H1 (cell line): ENCODE data around the gene KRTAP3-2. TPM values are rescaled to one million over a fixed set of nuclear protein-coding genes. Genes with fewer than 3 reads are reported as not detected.

ENCODE experiments used
- GABPA ChIP-seq: IDR thresholded peaks from 2 replicates; pipeline ENCODE4 v1.6.1; 2011; ENCODE audit warnings: mild to moderate bottlenecking, low read length, moderate library complexity, borderline replicate concordance; ENCODE audit not compliant: insufficient read depth
- HDAC2 ChIP-seq, 2 experiments: fragments of 300-600 bp in 1 of 2; sonication (generic) in 1 of 2; IDR thresholded peaks; 2 replicates each; pipeline ENCODE4 v1.6.1; 2011 to 2012; ENCODE audit warnings: low read depth in 2 of 2, low read length in 2 of 2, mild to moderate bottlenecking in 2 of 2, moderate library complexity in 2 of 2, borderline replicate concordance in 1 of 2, inconsistent platforms in 1 of 2
- POU5F1 ChIP-seq: IDR thresholded peaks from 2 replicates; pipeline ENCODE4 v1.6.1; 2011; ENCODE audit warnings: low read depth, mild to moderate bottlenecking, low read length, moderate library complexity
- SIN3A ChIP-seq, 2 experiments: IDR thresholded peaks in 1 of 2; conservative IDR thresholded peaks in 1 of 2; 2 replicates each; pipeline ENCODE4 v1.6.1; 2011 to 2012; ENCODE audit warnings: low read length in 2 of 2, improper control_type of control experiment in 1 of 2, low read depth in 1 of 2, mild to moderate bottlenecking in 1 of 2
- polyA plus RNA-seq, 7 experiments: library from polyadenylated mRNA; depleted of rRNA in 3 of 7; stranded (reverse) in 5 of 7; unstranded in 2 of 7; fragments of >200 nt in 5 of 7; fragments of 200-250 nt in 2 of 7; gene quantifications; 1 replicate in 5 of 7; 2 replicates in 1 of 7; 4 replicates in 1 of 7; pipeline versions ENCODE4 v1.2.1 to v1.2.3, GENCODE V29; 2011 to 2013; ENCODE audit warnings: missing spikeins in 2 of 7, mixed read lengths in 2 of 7
- total RNA-seq: library from RNA; stranded (reverse); fragmentation: NEBNext Ultra II Directional; extraction: Animal tissue kit (Norgen Biotek cat#: 25700); gene quantifications from 2 replicates; pipeline ENCODE4 v1.2.1, GENCODE V29; 2021

KRTAP3-2 gene
- total and polyA plus RNA-seq, 2 of the 8 experiments (the other 6 are each of a cell fraction or from before 2014, with no cell fraction given) = not detected

GRCh38 chr17:40993084-40993483 lies 6.6 kb downstream of the KRTAP3-2 start (continued):
- TF ChIP-seq GABPA (no peak), SIN3A (conservative IDR thresholded peaks at IDR 0.05 in 1 of 2, IDR thresholded peaks at IDR 0.05 in 1 of 2; ENCODE audit: low read depth in 1 of 2, low read length in 2 of 2) (no peak), POU5F1 (no peak), HDAC2 (IDR thresholded peaks at IDR 0.05; ENCODE audit: borderline replicate concordance in 1 of 2, low read depth in 2 of 2, low read length in 2 of 2) (no peak)
